MCF 10A (cell line): Measurements from ENCODE around the gene CCDC150. TPM values are rescaled to one million over a fixed set of nuclear protein-coding genes. Genes with fewer than 3 reads are reported as not detected.
"Not testable (repeated sequence)": the region's sequence is repeated elsewhere in the genome, so short reads cannot be mapped to it uniquely, and the experiment has no call there.

Experiments used
- BruUV-seq: library from RNA; stranded (reverse); fragments of 400-500 nt; replicated peaks from 2 replicates; lab custom pipeline; 2021; lab: Mats Ljungman, UMichigan
- CTCF ChIA-PET: fragments of 300-600 bp; sonication (Branson Sonifier 250); formaldehyde crosslinking; extraction: SDS; loops from one replicate; lab custom pipeline; 2021; ENCODE audit warnings: antibody characterized with exemption, inconsistent platforms; lab: Yijun Ruan, JAX
- POLR2A ChIA-PET: fragments of 300-600, 350-650 bp; sonication (Branson Sonifier 250); formaldehyde crosslinking; extraction: SDS; loops from one replicate; lab custom pipeline; 2020; ENCODE audit warnings: antibody characterized with exemption, inconsistent platforms; lab: Yijun Ruan, JAX
- DNase-seq: peaks from one replicate; pipeline ENCODE4 v3.0.0-alpha.2; 2018; ENCODE audit not compliant: unreplicated experiment
- H3K27ac Mint-ChIP-seq: one replicate; pipeline ENCODE4 v1.8.0; 2022; ENCODE audit warnings: mild to moderate bottlenecking, low read depth, mixed read lengths; ENCODE audit not compliant: unreplicated experiment
- H3K27me3 Mint-ChIP-seq: one replicate; pipeline ENCODE4 v1.8.0; 2022; ENCODE audit warnings: mixed read lengths; ENCODE audit not compliant: insufficient read depth, unreplicated experiment
- H3K36me3 Mint-ChIP-seq: one replicate; pipeline ENCODE4 v1.8.0; 2022; ENCODE audit warnings: mild to moderate bottlenecking, moderate library complexity, mixed read lengths; ENCODE audit not compliant: insufficient read depth, unreplicated experiment
- H3K4me1 Mint-ChIP-seq: one replicate; pipeline ENCODE4 v1.8.0; 2022; ENCODE audit warnings: mixed read lengths; ENCODE audit not compliant: insufficient read depth, unreplicated experiment
- H3K4me3 Mint-ChIP-seq: one replicate; pipeline ENCODE4 v1.8.0; 2022; ENCODE audit warnings: mild to moderate bottlenecking, moderate library complexity, mixed read lengths; ENCODE audit not compliant: unreplicated experiment
- H3K9me3 Mint-ChIP-seq: one replicate; pipeline ENCODE4 v1.8.0; 2022; ENCODE audit warnings: mixed read lengths; ENCODE audit not compliant: unreplicated experiment
- intact Hi-C: fragments of 100-400 bp; cut with micrococcal nuclease; formaldehyde crosslinking; loops from 2 replicates; pipeline ENCODE4 v1.14.1; 2022
- total RNA-seq: library from RNA; stranded (reverse); gene quantifications from 2 replicates; pipeline ENCODE4 v1.2.3, GENCODE V29; 2022
- TF ChIP-seq, protein P1 (sequence below): fragments of 200-600 bp; IDR thresholded peaks from one replicate; pipeline ENCODE4 v1.8.0; 2022; ENCODE audit warnings: antibody characterized with exemption, mild to moderate bottlenecking; ENCODE audit not compliant: unreplicated experiment

Gene CCDC150
- total RNA-seq, 1 experiment from 2014 or later, result 8.1 TPM

- DNase-seq, result no peak
- BruUV-seq, result no TSS peak
- POLR2A ChIA-PET, result interaction anchor here (0.7 kb wide), 1 partner anchor 186 kb away, joined by 3 read pairs; no protein-coding TSS in a partner anchor
- no peak overlapping the region for H3K4me3 Mint-ChIP-seq
- intact Hi-C loops, result no loop called here
- CTCF ChIA-PET, result interaction anchor here (0.6 to 0.7 kb wide), 2 partner anchors 28 to 165 kb away, joined by 3 read pairs; no protein-coding TSS in a partner anchor
- TF ChIP-seq, protein P1, sequence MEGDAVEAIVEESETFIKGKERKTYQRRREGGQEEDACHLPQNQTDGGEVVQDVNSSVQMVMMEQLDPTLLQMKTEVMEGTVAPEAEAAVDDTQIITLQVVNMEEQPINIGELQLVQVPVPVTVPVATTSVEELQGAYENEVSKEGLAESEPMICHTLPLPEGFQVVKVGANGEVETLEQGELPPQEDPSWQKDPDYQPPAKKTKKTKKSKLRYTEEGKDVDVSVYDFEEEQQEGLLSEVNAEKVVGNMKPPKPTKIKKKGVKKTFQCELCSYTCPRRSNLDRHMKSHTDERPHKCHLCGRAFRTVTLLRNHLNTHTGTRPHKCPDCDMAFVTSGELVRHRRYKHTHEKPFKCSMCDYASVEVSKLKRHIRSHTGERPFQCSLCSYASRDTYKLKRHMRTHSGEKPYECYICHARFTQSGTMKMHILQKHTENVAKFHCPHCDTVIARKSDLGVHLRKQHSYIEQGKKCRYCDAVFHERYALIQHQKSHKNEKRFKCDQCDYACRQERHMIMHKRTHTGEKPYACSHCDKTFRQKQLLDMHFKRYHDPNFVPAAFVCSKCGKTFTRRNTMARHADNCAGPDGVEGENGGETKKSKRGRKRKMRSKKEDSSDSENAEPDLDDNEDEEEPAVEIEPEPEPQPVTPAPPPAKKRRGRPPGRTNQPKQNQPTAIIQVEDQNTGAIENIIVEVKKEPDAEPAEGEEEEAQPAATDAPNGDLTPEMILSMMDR, result no peak
- peaks cover 6% of the 10 kb centered on the region for H3K36me3 Mint-ChIP-seq
- no peaks in the 10 kb centered on the region for H3K4me1 Mint-ChIP-seq
- no peaks in the 10 kb centered on the region for H3K27me3 Mint-ChIP-seq
- H3K27ac Mint-ChIP-seq, result no peak overlapping the region
- no peaks in the 10 kb centered on the region for H3K9me3 Mint-ChIP-seq
These were observed 84.1 kb downstream of the CCDC150 start for GRCh38 chr2:196723571-196723970.

- POLR2A ChIA-PET, result no interaction called here
- peaks cover 6% of the 10 kb centered on the region for H3K36me3 Mint-ChIP-seq
- TF ChIP-seq, protein P1, result no peak
- H3K27ac Mint-ChIP-seq, result no peak overlapping the region
- no TSS peak for BruUV-seq
- H3K27me3 Mint-ChIP-seq, result no peaks in the 10 kb centered on the region
- no peaks in the 10 kb centered on the region for H3K4me1 Mint-ChIP-seq
- H3K4me3 Mint-ChIP-seq, result no peak overlapping the region
- CTCF ChIA-PET, result no interaction called here
- DNase-seq, result no peak
- H3K9me3 Mint-ChIP-seq, result no peaks in the 10 kb centered on the region
- intact Hi-C loops, result no loop called here
These were observed 85.7 kb downstream of the CCDC150 start for GRCh38 chr2:196725218-196725617.

DNA sequence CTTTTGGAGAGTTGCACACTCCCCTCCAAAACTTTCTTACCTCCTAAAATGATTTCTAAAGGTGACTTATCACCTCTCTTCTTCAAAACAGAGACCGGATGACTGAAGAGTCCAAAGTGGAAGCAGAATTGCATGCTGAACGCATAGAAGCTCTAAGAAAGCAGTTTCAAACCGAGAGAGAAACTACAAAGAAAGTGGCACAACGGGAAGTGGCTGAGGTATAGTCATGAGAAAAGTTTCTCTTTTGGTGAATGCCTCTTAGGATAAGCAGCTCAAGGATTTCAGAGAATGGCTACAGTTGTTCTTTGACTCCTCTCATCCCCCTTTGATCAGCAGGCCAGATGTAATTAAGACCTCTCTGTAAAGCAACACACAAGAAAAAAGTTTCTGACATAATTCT lies 86.4 kb downstream of the CCDC150 start:
- Mint-ChIP-seq H3K27ac (no peak overlapping the region), H3K4me3 (no peak overlapping the region), H3K9me3 (no peaks in the 10 kb centered on the region), H3K4me1 (no peaks in the 10 kb centered on the region), H3K27me3 (no peaks in the 10 kb centered on the region), H3K36me3 (peaks cover 12% of the 10 kb centered on the region)
- ChIA-PET CTCF (no interaction called here), POLR2A (interaction anchor here (1.1 kb wide), 1 partner anchor 87 kb away, joined by 4 read pairs; the partner anchor contains the start of gene CCDC150)
- no peak for DNase-seq
- intact Hi-C loops, result no loop called here
- TF ChIP-seq, protein P1, result no peak
- no TSS peak for BruUV-seq

GRCh38 chr2:196729418-196729817 lies 89.9 kb downstream of the CCDC150 start:
- TF ChIP-seq, protein P1, result no peak
- Mint-ChIP-seq H3K9me3 (no peaks in the 10 kb centered on the region), H3K36me3 (peaks cover 13% of the 10 kb centered on the region), H3K27ac (no peak overlapping the region), H3K4me3 (no peak overlapping the region), H3K27me3 (no peaks in the 10 kb centered on the region), H3K4me1 (no peaks in the 10 kb centered on the region)
- intact Hi-C loops, result no loop called here
- no peak for DNase-seq
- ChIA-PET CTCF (interaction anchor here (0.8 kb wide), 1 partner anchor 35 kb away, joined by 4 read pairs; no protein-coding TSS in a partner anchor), POLR2A (no interaction called here)
- no TSS peak for BruUV-seq

- CTCF ChIA-PET, result interaction anchor here (0.6 kb wide), 1 partner anchor 839 kb away, joined by 3 read pairs; no protein-coding TSS in a partner anchor
- H3K36me3 Mint-ChIP-seq, BruUV-seq, H3K9me3 Mint-ChIP-seq, H3K27ac Mint-ChIP-seq, H3K4me3 Mint-ChIP-seq, DNase-seq, POLR2A ChIA-PET, H3K27me3 Mint-ChIP-seq, intact Hi-C loops, H3K4me1 Mint-ChIP-seq: not testable (repeated sequence)
These were observed 97.1 kb downstream of the CCDC150 start for GRCh38 chr2:196736646-196737045.
